CD4-positive, alpha-beta T cell treated with Interleukin-4 for 4 hours (primary cell): ENCODE data around the gene ELF4.

Experiments used
- DNase-seq: peaks from one replicate; pipeline ENCODE4 v3.0.0-alpha.2; 2020

The ELF4 gene

GRCh38 chrX:130111220-130112154, 1.2 kb upstream of the ELF4 start:
- no peak for DNase-seq

GRCh38 chrX:130109429-130110378, 593 bp downstream of the ELF4 start:
- no peak for DNase-seq

- peak; percentile 46 for DNase-seq
These were observed 1.5 kb downstream of the ELF4 start for GRCh38 chrX:130108647-130109428.

- DNase-seq: no peak
These were observed 4.2 kb downstream of the ELF4 start for GRCh38 chrX:130106071-130106470.

- no peak for DNase-seq
These were observed 5.1 kb downstream of the ELF4 start for GRCh38 chrX:130105244-130105643.

GRCh38 chrX:130103605-130104004, 6.7 kb downstream of the ELF4 start:
- no peak for DNase-seq

- DNase-seq: no peak
These were observed 10.1 kb downstream of the ELF4 start for GRCh38 chrX:130100180-130100579.

GRCh38 chrX:130098210-130098552, 12.1 kb downstream of the ELF4 start:
- DNase-seq: no peak

- DNase-seq: peak; percentile 32
These were observed 12.6 kb downstream of the ELF4 start for GRCh38 chrX:130097507-130098209.

GRCh38 chrX:130095249-130096030, 14.9 kb downstream of the ELF4 start:
- no peak for DNase-seq

- DNase-seq: no peak
These were observed 15.6 kb downstream of the ELF4 start for GRCh38 chrX:130094696-130095095.

- no peak for DNase-seq
These were observed 17.0 kb downstream of the ELF4 start for GRCh38 chrX:130093271-130093670.

- peak; percentile 89 for DNase-seq
These were observed 18.2 kb downstream of the ELF4 start for GRCh38 chrX:130091980-130092522.

GRCh38 chrX:130090364-130090763, 19.9 kb downstream of the ELF4 start:
- DNase-seq: no peak

- DNase-seq: peak; percentile 77
These were observed 23.7 kb downstream of the ELF4 start for GRCh38 chrX:130086447-130087206.

GRCh38 chrX:130085551-130086446, 24.5 kb downstream of the ELF4 start:
- no peak for DNase-seq

- DNase-seq: no peak
These were observed 25.6 kb downstream of the ELF4 start for GRCh38 chrX:130084631-130085237.

GRCh38 chrX:130083656-130084382, 26.5 kb downstream of the ELF4 start:
- no peak for DNase-seq
